ENCODE measurements around the gene HDAC4.
A peak's percentile ranks its signal among the peaks of the same experiment; 100 is the strongest.

HDAC4 gene

GRCh38 chr2:239381709-239382134, 19.1 kb downstream of the HDAC4 start:
- DNase-seq, result peak; percentile 28

DNA sequence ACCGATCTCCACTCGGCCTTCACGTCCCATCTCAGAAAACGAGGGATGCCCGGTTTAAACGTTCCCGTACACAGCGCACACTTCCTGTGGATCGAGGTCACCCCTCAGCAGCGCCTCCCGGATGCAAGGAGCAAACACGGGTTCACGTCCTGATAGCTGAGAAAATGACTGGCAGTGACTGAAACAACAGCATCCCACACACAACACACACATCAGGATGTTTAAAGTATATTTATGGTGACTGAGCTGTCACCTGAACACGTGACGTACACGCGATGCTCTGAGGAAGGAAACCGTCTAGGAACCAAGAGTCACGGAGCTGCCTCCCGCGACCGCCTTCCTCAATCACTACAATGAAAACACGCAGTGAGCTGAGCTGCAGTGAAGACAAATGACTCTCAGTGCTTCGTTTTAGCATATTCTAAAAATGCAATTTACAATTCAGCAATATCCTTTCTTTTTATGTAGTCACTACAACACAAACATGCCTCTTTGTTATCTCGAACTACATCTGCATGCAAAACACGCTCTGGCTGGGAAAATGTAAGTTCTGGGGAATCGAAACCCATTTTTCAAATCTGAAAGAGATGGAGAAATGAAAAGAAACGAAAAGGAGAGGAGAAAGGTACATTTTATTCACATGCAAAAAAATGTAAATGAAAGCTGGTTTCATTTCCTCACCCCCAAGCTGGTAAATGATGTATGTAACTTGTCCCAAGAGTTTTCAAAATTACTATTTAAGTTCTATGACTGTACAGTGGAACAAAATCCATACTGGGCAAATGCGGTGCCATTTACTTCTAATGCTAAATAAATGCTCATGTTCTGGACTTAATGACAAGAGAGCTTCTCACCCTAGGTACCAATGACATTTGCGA, 19.8 kb downstream of the HDAC4 start:
- DNase-seq, result peak; percentile 56

DNA sequence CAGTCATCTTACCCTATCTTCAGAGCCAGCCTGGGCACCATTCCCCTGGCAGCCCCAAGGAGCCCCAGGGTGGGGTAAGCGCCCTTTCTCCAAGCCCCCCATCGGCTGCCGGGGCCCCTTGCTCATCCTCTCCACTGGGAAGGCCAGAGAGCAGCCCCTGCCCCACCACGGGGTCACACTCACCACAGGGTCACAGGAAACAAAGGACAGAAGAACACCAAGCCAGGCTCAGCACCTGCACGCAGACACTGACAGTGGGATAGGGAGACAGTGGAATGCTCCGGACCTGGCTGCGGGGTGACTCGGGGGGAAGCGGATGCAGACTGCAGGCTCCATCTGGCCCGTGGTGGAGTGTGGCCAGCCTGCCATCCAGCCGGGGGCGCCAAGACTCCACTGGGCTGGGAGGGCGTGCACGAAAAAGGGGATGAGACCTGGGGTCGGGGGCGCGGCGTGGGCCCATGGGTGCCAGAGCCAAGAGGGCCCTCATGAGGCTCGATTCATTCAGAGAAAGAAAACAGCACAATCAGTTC, 21.1 kb downstream of the HDAC4 start:
- DNase-seq, result peak; percentile 25

DNA sequence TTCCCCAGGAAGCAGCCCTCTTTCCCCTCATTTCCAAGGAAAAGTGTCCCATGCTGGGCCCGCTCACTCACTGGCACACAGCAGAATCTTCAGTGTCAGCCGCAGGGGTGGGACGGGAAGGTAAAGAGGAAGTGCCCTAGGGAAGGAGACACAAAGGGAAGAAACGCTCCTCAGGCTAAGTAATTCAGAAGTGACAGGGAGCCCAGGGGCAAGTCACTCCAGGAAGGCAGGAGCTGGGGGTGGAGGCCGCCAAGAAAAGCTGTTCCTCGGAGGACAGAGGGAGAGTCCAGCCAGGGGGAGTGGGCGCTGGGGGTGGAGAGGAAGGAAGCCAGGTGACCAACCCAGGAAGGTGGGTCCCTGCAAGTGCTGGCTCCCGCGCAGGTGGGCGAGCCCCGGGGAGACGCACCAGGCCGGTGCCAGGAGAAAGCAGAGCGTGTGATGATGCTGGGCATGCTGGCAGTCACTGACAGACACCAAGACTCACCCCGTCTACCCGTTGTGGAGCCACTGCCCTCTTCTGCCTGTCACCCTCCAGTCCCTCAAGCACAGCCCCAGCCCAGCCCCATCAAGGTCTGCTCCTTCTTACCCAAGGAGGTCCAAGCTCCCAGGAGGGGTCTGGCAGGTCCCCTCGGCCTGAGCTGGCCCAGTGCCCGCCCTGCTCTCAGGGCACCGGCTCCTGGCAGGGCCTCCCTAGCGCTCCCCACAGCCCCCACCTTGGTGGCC, 21.7 kb downstream of the HDAC4 start:
- peak; percentile 28 for DNase-seq

DNA sequence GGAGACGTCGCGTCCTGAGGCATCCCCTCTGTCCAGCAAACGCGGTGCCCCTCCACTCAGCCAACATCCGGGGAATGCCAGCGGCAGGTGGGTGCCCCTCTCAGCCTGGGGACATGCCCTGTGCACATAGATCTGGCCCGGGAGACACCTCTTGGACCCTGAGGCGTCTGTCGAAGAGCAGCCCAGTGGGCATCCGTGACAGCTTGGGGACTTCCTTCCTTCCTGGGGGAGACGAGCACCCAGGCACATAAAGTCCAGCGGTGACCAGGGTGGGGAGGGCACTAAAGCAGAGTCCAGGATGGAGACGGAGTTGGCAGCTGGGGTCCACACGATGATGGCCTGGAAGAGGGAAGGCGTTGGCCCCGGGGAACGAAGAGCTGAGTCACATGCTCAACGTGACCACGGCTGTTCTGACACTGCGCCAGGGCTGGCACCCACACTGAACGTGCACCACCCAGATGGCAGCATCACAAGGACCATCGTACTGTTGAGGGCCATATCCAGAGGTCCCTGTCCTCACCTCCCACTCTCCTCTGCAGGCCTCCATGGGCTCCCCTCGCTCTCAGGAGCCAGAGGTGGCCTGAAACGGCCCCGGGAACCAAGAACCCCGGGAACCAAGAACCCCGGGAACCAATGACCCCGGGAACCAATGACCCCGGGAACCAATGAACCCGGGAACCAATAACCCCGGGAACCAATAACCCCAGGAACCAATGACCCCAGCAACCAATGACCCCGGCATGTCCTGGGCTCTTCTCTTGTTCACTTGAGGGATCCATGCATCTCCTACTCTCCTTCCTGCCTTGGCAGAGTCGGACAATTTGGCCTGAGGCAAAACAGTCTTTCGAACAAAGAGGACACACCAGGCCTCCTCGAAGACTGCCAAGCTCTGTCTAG, 22.6 kb downstream of the HDAC4 start:
- peak; percentile 21 for DNase-seq

DNA sequence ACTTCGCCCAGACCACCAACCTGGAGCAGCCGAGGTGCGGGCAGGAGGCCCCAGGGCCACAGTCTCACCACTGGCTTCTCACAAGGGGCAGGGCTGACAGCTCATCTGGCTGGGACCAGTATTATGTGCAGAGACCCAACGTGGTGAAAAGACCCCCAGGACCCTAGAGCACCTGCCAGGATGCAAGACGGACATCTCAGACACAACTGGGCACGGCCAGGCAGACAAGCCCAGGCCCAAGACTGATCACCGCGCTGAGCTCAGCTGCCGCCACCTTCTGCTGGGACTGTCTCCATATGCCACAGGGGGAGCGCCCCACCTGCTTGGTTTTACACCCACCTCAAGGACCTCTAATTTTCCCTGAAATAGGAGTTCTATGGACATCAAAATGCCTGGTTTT, 23.2 kb downstream of the HDAC4 start:
- peak; percentile 23 for DNase-seq

GRCh38 chr2:239376942-239377531, 23.8 kb downstream of the HDAC4 start:
- peak; percentile 25 for DNase-seq

DNA sequence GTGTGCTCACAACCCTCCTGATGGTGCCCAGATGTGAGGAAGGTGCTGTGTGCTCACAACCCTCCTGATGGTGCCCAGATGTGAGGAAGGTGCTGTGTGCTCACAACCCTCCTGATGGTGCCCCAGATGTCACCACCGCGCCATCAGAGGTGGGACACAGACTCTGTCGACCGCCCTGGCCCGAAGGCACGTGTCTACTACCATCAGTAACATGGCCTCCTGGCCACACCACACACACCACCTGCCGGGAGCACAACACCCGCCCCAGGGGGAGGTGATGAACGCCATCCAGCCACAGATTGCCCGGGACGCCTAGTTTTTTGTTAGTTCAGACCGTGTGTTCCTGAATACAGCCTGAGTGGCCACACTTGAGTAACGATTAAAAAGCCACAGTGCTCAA, 24.5 kb downstream of the HDAC4 start:
- no peak for DNase-seq

- DNase-seq, result no peak
These were observed 25.4 kb downstream of the HDAC4 start for GRCh38 chr2:239375278-239376061.

DNA sequence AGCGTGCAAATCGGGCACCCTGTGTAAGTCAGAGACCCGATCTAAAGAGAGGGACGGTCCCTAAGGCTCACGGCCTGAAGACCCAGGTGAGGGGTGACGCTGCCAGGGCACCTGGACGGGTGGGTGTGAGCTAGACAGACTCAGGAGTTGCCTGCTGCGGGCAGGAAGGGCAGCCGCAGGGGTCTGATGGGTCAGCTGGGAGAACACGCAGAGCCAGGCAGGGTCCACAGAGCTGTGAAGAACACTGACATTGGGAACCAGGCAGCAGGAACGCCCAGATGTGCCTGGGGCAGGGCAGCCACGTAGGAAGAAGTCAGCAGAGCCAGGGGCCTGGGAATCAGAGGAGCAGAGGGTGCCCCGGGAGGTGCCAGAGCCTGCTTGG, 25.9 kb downstream of the HDAC4 start:
- DNase-seq, result no peak

DNA sequence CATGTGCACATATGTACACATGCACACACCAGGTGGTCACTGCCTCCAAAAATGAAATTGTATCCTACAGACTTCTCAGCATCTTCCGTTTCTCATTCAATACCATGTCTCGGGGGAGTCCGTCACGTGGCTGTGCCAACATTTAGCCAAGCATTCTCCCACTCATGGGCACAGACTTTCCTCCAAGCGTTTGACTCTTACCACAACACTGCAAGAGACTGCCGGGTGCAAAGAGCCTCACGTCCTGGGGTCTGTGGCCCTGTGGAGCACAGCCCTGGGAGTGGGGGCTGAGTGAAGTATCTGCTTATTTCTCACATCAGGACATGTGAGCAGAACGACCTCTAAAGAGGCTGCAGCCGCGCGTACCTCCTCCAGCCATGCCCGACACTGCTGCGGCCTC, 28.0 kb downstream of the HDAC4 start:
- DNase-seq, result no peak

DNA sequence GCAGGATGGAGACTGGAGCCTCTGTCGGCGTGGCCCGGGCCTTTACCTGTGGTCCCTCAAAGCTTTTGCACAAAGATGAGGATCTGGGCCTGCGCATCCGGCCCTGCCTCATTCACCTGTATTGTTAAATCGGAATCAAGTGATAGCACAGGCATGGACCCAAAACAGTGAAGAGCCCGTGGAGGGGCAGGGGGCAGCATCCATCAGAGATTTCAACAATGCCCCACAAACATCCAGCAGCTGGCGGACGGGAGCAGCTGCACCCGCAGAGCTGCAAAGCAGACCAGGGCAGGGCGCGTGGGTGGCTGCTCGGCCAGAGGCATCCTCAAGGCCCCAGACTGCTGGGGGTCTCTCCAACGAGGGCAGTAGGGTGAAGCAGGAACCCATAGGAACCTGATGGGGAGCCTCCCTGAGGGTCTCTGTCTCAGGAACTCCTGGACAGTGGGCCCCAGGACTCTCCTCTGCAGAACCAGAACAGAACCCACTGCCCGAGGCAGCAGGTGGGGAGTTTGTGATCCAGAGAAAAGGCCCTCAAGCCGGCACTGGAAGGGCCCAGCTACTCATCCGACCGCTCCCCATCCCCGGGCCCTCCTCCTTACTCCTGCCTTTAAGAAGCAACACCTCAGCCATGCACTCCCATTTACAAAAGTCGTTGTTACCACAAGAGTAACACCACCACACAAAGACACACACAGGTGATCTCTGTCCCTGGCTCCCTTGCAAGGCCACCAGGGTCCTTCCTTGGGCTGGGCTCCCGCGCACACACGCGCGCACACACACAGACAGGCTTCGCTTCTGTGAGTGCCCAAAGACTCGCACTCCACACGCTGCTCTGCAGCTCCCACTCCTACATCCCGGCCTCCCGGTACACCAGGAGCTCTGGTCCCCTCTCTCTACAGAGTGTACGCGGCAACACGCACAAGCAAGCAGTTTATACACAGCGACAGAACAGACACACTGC, 28.8 kb downstream of the HDAC4 start:
- no peak for DNase-seq

GRCh38 chr2:239370876-239371725, 29.7 kb downstream of the HDAC4 start:
- DNase-seq, result no peak

DNA sequence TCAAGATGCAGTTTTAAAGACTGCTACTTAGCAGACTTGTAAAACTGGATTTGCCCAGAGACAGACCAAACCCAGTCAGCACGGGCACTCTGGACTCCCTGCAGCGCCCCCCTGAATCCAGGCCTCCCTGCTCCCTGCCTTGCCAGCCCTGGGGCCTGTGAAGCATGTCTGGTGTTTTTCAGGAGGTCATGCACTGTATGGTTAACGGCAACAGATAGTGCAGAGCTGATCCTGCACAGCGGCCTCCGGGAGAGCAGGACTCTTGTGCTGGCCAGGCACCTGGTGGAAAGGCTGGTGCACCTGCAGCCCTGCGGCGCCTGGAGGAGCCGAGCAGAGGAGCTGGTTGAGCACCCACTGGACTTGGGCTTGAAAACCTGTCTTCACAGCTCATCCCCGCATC, 30.4 kb downstream of the HDAC4 start:
- DNase-seq, result no peak

GRCh38 chr2:239369631-239370161, 31.1 kb downstream of the HDAC4 start:
- DNase-seq, result peak; percentile 61

DNA sequence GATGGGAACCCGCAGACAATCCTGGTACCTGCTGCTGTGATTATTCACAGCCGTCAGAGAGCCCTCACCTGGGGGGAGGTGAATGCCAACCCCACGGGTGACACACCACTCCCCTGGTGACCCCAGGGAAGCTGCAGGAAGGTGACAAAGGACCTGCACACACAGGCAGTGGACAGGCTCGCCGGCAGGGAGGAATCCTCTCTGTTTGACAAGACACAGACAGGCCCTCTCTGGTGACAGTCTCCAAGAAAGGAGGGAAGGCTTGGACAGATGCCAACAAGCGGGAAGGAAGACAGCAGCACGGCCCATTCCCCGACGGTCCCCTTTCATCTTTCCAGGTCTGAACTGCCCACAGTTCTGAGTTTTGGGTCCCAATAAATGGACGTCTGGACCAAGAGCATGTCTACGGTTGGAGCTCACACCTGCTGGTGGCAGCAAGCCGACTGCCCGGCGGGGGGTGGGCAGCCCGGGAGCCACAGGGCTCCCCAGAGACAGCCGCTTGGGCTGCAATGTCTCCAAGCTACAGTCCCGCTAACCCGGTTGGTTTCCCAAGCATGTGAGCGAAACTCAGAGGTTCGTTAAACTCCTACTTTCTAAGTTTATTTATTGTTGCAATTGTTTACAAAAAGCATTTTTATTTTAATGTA, 31.8 kb downstream of the HDAC4 start:
- no peak for DNase-seq

- no peak for DNase-seq
These were observed 32.5 kb downstream of the HDAC4 start for GRCh38 chr2:239368321-239368720.

GRCh38 chr2:239366740-239367139, 34.1 kb downstream of the HDAC4 start:
- DNase-seq, result no peak
